GM04503 (cell line): ENCODE results near the gene PHF1.
A peak's percentile ranks its signal among the peaks of the same experiment; 100 is the strongest.

Experiments used
- DNase-seq: peaks from one replicate; pipeline ENCODE4 v3.0.0-alpha.2; 2012; ENCODE audit warnings: low read depth

The PHF1 gene

DNA sequence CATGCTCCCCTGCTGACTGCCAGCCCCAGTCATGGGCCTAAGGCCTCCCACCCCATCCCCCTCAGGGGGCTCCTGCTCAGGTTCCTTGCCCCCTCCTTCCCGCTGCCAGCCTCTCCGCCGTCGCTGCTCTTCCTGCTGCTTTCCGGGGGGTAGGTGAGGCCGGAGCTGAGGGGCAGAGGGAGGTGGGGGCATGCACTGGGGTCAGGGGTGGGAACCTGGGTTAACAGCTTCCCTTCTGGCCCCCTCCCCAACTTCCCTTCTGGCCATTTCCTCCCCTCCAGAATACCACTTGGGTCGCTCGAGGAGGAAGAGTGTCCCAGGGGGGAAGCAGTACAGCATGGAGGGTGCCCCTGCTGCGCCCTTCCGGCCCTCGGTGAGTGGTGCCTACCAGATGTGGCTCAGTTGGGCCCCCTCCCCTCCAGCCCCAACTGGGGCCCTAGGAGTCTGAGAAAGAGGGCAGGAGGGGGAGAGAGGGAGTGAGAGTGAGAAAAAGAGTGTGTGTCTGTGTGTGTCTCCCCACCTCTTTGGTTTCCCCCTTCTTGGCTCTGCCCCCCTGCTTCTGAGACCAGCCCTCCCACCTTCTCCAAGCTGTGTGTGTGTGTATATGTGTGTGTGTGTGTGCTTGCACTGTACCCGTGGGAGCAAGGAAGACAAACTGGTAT is 21.2 kb downstream of the PHF1 start:
- DNase-seq, result no peak

DNA sequence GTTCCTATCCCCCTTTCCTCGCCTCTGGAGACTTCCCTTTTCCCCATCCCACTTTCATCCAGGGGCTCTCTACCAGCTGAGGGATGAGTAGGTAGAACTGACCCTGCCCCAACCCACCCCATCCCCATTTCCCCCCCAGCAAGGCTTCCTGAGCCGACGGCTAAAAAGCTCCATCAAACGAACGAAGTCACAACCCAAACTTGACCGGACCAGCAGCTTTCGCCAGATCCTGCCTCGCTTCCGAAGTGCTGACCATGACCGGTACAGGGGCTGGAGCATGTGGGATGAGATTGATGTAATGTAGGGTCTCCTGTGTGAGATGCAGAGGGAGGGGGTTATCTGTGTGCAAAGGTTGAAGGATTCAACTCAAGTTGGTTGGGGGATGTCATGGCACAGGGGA is 21.7 kb downstream of the PHF1 start:
- no peak for DNase-seq

DNA sequence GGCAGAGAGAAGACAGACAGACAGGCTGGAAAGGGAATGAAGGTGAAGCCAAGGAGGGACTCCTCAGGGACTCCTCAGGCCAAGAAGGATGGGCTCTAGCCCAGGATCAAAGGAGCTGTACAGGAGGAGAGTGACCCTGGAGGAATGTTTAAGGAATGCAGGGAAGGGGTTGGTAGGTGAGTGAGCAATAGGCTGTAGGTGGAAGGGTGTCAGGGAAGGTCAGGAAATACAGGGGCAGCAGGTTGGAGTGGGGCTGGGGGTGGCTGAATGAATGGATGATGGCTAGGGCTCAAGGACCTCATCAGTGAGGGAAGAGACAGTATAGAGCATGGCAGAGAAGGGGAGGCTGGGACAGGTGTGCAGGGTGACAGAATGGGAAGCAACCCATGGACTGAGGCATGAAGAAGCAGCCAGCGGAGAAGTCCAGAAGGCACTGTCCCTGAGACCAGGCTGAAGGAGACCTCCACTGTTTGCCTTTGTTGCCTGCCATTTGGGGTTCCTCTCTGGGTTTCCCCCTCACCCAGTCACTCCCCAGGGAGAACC is 22.3 kb downstream of the PHF1 start:
- DNase-seq, result no peak

DNA sequence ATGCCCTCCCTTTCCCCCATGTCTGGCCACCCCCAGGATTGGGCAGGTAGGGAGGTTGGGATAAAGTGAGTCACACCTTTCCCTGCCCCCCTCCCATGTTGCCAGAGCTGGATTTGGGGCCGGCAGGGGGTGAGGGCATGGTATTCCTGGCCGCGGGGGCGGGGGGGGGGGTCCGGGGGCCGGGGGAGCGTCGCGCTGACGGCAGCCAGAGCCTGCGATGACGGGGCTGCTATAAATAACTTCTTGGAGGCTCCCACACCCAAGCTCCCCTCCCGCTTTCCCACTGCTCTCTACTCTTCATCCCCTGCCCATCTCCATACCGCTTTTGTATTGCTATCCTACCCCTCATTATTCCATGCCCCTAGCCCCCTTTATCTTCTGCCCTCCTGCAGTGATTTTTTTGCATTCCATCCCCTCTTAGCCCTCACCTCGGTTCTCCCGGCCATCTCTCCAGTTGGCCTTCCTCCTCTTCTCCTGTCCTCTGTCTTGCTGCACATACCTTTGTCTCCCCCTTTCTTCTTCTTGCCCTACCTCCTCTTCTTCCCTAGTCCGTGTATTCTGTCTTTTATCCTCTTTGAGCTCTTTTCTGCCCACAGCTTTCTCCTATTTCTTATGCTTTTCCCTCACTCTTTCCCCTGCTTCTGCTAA is 22.9 kb downstream of the PHF1 start:
- no peak for DNase-seq

DNA sequence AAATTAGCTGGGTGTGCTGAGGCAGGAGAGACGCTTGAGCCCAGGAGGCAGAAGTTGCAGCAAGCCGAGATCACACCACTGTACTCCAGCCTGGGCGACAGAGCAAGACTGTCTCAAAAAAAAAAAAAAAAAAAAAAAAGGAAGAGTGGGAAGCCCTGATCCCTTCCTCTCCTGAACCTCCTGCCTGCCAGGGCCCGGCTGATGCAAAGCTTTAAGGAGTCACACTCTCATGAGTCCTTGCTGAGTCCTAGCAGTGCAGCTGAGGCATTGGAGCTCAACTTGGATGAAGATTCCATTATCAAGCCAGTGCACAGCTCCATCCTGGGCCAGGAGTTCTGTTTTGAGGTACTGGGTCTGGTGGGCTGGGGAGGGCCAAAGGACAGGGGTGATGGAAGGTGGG is 24.1 kb downstream of the PHF1 start:
- DNase-seq, result no peak

DNA sequence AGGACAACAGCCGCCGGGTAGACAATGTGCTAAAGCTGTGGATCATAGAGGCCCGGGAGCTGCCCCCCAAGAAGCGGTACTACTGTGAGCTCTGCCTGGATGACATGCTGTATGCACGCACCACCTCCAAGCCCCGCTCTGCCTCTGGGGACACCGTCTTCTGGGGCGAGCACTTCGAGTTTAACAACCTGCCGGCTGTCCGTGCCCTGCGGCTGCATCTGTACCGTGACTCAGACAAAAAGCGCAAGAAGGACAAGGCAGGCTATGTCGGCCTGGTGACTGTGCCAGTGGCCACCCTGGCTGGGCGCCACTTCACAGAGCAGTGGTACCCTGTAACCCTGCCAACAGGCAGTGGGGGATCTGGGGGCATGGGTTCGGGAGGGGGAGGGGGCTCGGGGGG is 26.9 kb downstream of the PHF1 start:
- no peak for DNase-seq

DNA sequence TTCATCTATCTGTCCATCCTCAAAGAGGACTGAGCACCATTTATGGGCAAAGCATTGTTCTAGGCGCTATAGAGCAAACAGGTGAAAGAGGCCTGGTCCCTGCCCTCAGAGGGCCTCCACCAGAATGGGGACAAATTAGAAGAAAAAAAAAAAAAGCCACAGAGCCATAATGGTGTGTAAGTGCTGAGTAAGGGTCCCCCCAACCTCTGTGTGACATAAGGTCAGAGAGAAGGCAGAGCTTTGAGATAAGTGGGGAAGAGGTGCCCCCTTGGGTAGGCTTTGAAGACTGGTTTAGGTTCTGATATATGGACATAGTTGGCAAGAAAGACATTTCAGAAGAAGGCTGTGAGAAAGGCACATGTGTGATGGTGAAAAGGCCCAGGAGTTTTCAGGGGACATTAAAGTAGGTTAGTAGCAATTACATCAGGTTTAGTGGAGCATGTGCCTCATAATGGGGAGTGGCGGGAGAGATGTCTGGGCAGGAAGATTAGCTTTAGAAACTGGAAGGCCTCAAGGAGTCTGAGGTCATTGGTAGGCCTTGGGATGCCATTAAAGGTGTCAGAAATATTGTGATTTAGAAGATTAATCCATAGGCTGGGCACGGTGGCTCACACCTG is 28.3 kb downstream of the PHF1 start:
- no peak for DNase-seq

DNA sequence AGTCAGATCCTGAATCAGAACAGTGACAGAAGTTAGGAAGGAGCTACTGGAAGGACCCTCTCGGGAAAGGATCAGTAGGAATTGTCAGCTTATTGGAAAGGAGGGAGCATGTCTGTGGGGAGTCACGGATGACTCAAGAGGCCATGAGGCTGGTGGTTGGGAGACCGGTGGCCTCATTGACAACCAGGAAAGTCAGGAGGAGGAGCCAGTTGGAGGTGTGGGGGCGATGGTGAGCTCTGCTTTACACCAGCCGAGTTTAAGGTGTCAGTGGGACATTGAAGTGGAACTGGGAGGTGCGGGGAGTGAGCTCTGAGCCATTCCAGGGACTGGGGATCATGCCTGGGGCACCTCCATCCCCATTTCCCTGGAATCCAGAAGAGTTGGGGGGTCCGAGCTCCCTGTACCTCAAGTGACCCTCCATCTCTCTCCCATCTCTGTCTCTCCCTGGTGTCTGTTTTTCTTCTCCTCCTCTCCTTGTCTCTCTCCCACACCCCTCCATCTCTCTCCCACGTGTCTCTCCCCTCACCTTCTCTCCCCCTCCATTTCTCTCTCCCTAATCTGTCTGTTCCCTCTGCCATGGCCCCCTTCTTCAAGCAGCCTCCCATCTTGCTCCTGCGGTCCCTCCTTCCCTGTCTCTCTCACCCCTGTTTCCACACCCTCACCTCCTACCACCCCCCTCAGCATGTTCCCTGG is 29.3 kb downstream of the PHF1 start:
- DNase-seq, result no peak

DNA sequence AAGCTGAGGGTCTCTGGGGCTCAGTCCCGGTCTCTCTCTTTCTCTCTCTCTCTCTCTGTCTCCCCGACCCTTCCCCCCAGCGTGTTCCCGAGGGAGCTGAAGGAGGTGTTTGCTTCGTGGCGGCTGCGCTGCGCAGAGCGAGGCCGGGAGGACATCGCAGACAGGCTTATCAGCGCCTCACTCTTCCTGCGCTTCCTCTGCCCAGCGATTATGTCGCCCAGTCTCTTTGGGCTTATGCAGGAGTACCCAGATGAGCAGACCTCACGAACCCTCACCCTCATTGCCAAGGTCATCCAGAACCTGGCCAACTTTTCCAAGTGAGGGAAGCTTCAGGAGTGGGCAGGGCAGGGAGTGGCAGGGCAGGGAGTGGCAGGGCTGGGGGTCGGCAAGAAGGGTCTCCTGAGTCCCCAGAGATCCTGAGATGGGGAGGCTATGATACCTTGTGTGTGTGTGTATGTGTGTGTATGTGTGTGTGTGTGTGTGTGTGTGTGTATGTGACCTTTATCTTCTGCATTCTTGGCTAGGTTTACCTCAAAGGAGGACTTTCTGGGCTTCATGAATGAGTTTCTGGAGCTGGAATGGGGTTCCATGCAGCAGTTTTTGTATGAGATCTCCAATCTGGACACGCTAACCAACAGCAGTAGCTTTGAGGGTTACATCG is 30.0 kb downstream of the PHF1 start:
- DNase-seq, result no peak

DNA sequence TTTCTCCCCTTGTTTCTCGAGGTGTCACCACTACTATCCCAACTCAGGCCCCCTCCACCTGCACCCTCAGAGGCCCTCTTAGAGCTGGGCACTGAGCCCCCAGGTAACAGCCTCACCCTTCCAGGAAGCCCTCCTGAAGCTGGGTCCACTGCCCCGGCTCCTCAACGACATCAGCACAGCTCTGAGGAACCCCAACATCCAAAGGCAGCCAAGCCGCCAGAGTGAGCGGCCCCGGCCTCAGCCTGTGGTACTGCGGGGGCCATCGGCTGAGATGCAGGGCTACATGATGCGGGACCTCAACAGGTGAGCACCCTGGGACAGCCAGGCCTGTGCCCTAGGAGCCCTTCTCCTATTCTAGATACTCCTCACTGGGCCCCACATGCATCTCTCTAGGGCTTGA is 30.6 kb downstream of the PHF1 start:
- no peak for DNase-seq

DNA sequence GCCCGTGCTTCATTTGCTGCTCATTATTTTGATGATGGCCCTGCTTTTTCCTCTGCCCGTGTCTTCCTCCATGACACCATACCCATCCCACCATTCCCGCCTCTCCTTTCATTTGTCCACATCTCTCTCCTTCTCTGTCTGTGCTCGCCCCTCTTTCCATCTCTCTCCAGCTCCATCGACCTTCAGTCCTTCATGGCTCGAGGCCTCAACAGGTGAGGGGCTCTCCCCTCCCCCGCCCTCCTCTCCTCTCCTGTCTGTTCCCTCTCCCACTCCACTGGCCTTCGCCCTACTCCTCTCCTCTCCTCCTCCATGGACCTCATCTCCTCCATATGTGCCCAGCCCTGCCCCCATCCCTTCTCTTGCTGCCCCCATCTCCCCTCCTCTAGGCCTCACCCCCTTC is 31.5 kb downstream of the PHF1 start:
- no peak for DNase-seq

DNA sequence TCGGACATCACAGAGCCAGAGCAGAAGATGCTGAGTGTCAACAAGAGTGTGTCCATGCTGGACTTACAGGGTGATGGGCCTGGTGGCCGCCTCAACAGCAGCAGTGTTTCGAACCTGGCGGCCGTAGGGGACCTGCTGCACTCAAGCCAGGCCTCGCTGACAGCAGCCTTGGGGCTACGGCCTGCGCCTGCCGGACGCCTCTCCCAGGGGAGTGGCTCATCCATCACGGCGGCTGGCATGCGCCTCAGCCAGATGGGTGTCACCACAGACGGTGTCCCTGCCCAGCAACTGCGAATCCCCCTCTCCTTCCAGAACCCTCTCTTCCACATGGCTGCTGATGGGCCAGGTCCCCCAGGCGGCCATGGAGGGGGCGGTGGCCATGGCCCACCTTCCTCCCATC is 32.2 kb downstream of the PHF1 start:
- no peak for DNase-seq

DNA sequence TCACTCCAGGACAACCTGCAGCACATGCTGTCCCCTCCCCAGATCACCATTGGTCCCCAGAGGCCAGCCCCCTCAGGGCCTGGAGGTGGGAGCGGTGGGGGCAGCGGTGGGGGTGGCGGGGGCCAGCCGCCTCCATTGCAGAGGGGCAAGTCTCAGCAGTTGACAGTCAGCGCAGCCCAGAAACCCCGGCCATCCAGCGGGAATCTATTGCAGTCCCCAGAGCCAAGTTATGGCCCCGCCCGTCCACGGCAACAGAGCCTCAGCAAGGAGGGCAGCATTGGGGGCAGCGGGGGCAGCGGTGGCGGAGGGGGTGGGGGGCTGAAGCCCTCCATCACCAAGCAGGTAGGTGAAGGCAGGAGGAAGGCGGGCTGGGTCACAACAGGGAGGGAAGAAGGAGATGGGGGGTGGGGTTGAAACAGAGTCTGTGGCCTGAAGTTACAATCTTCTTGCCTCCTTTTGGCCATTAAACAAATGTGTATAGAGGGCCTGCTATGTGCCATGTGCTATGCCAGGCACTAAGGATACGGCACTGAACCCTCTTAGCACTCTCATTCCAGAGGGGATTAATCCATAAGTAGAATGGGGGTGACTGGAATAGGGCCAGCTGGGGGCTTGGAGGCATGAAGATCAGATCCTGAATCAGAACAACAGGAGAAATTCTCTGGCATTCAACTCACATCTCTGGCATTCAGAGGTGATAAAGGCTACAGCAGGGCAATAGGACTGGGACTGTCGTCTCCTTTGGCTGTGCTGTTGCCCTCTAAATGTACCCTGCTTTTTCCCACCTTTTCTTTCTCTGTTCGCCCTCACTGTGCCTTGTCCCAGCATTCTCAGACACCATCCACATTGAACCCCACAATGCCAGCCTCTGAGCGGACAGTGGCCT is 33.0 kb downstream of the PHF1 start:
- DNase-seq, result no peak

DNA sequence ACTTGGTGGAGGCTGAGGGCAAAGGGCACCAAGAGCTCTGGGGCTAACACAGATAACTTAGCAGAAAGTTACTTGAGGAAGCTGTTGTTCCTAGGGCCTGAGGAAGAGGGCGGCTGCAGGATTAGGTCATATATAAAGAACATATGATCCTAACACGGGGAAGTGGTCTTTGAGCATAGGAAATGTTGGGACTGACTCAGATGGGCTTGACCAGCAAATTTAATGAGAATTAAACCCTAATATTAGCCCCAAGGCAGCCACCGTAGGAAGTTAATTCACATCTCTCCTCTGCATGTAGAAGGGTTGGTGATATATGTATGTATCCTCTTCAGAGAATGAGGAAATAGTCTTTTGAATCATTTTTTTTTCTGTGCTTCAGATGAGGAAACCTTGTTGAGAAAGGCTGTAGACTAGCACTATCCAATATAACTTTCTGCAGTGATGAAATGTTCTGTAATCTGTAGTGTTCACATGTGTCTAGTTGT is 34.3 kb downstream of the PHF1 start:
- DNase-seq, result no peak

DNA sequence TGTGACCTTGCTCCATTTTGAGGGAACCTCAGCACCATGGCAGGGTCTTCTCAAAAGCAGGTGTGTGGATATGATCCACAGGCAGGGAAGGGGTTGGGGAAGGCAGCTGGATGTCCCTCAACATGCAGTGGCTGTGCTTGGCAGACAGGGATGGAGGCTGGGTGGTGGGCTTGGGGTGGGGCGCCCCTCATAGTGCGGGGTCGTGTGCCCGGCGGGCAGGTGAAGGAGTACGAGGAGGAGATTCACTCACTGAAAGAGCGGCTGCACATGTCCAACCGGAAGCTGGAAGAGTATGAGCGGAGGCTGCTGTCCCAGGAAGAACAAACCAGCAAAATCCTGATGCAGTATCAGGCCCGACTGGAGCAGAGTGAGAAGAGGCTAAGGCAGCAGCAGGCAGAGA is 35.5 kb downstream of the PHF1 start:
- no peak for DNase-seq

DNA sequence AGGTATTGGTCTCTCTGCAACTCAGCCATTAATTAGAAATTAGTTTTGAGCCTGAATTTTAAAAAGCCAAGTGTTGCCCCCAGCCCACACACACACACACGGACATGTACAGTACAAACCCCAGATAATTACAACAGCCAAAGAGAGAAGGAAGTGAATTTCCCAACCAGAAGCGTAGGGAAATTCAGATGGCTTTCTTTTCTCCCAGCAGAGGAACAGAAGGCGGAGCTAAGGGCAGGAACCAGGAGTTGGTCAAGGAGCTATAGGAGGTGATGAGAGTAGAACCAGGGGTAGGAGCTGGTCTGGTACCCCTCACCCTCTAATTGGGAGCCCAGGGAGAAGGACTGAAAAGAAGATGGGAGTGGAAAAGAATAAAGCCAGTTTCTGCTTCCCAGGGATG is 39.6 kb downstream of the PHF1 start:
- no peak for DNase-seq

DNA sequence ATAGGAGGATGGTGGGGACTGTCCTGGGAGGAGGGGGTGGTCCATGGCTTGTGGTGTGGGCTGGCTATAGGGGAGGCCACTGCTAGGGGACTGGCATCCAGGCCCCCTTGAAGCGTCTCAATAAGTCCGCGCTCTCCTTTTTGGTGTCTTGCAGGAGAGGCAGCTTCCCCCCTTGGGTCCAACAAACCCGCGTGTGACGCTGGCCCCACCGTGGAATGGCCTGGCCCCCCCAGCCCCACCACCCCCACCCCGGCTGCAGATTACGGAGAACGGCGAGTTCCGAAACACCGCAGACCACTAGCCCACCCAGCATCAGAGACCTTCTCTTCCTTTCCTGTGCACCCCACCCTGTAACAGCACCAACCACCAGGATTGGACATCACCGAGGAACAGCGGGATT is 40.8 kb downstream of the PHF1 start:
- DNase-seq, result no peak

DNA sequence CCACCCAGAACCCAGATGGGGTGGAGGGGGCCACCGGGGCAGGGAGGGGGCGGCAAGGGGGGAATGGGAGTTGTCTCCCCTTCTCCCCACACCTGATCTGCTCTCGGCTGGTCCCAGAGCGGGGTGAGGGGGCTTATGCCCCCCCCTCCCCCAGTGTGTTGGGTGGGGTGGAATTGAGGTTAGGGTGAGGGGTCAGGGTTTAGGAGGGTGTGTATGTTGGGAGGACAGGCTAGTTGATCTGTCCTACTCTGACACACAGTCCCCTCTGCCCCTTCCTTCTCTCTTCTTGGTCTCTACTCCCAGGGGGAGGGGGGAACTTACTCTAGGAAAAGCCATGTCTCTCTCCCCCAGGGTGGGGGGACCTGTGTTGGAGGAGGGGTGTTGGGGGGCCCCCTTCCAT is 41.7 kb downstream of the PHF1 start:
- no peak for DNase-seq

DNA sequence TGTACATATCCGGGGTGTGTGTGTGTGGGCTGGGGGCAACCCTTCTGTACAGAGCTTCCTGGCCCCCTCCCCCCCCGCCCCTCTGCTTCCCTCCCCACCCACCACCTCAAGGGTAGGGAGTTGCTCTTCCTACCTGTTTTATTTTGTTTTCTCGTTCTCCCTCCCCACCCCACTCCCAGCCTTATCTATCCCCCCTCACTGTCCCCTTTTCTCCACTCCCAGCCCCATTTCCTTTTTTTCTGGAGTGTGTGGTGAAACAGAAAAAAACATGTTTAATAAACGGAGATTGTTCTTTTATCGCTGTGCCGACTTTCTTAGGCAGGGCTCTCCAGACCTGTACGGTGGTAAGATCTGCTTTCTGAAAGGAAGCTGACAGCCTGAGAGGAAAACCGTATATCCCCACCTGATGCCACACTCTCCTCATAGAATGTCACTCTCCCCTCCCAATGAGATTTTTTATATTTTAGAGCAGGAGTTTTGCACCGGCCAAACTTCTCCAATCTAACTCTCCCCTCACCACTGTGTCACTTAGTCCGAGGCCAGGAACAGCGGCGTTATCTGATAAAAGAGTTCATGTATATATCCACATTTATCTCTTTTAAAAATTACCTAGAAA is 42.7 kb downstream of the PHF1 start:
- DNase-seq, result no peak

DNA sequence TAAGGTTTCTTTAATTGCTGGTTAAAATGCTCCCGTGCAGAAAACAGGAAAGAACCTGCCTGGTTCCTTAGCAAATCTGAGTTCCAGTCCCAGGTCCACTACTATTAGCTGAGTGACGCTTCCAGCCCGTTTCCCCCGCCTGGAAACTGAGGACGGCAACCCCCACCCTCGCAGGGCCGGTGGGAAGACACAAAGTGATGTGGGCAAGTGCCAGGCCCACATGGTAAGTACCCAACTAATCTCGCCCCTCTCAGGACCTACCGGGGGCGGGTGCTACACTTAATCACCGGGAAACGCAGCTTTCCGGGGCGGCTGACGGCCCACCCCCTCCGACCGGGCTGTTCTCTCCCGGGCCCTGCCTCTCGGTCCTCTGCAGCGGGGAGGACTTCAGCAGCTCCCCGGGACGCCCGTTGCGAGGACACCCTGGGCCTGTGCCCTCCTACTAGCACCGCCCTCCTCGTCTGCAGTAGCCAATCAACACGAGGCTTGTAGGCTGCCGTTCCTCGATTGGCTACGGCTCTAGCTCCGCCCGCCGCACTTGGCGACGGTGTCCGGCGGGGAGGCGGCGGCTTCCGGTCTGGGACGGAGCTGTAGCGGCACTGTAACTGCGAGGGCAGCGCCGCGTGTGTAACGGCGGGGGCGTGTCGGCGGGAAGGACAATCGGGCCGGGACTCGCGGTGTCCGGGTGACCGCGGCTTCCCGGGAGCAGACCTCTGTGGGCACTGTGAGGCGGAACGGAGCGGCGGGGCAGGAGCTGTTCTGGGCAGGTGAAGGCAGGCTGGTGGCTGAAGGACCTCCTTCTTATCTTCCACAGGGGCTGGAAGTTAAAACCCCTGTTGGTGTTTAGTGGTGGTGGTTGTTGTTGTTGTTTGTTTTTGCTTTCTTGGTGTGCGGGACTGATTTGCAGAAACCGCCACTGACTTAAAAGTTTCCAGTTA is 43.5 kb downstream of the PHF1 start, which contains the start of gene ZBTB9:
Gene ZBTB9 (plus strand): TSS at position 568 of the 938 bp plus-strand sequence. CDS start 525 bp downstream, outside the sequence.
- DNase-seq, result peak; percentile 80
